Gastroesophageal sphincter (tissue), 4 donors: ENCODE data around the gene PDXK. TPM values are rescaled to one million over a fixed set of nuclear protein-coding genes. Genes with fewer than 3 reads are reported as not detected.
A peak's percentile ranks its signal among the peaks of the same experiment; 100 is the strongest.

ENCODE experiments used
- ATAC-seq: fragments of 150-250 bp; one replicate; pipeline ENCODE4 v1.9.1; 2016; ENCODE audit warnings: mild to moderate bottlenecking, moderate library complexity
- H3K27ac ChIP-seq, 4 donors: fragments of 200-600 bp; sonication (generic) in 3 of 4; 1 replicate in 3 of 4; 2 replicates in 1 of 4; pipeline ENCODE4 v1.5.1; 2016 to 2019
- H3K27me3 ChIP-seq: fragments of 200-600 bp; sonication (generic); one replicate; pipeline ENCODE4 v1.5.1; 2019
- H3K36me3 ChIP-seq, 2 donors: fragments of 200-600 bp; sonication (generic); one replicate each; pipeline ENCODE4 v1.5.1; 2019; ENCODE audit warnings: control low read depth in 1 of 2
- H3K4me1 ChIP-seq, 3 donors: fragments of 200-600 bp; sonication (generic); 1 replicate in 2 of 3; 2 replicates in 1 of 3; pipeline ENCODE4 v1.5.1; 2016 to 2019; ENCODE audit warnings: control low read depth in 2 of 3
- H3K4me3 ChIP-seq, 2 donors: fragments of 200-600 bp; sonication (generic); one replicate each; pipeline ENCODE4 v1.5.1; 2019; ENCODE audit warnings: mild to moderate bottlenecking in 1 of 2, moderate library complexity in 1 of 2
- H3K9me3 ChIP-seq, 3 donors: fragments of 200-600 bp; sonication (generic); one replicate each; pipeline ENCODE4 v1.5.1; 2017 to 2019; ENCODE audit warnings: control low read depth in 2 of 3
- EP300 ChIP-seq: sonication (generic); formaldehyde crosslinking; IDR thresholded peaks from one replicate; pipeline ENCODE4 v1.6.1; 2017; ENCODE audit warnings: antibody characterized with exemption, mild to moderate bottlenecking
- POLR2A ChIP-seq, 2 donors: fragments of 450-650 bp; IDR thresholded peaks; one replicate each; pipeline ENCODE4 v1.6.1; 2017; ENCODE audit warnings: antibody characterized with exemption in 2 of 2, mild to moderate bottlenecking in 2 of 2, moderate library complexity in 1 of 2
- POLR2AphosphoS5 ChIP-seq: sonication (generic); formaldehyde crosslinking; IDR thresholded peaks from one replicate; pipeline ENCODE4 v1.6.1; 2017; ENCODE audit warnings: antibody characterized with exemption
- WGBS, 2 donors: methylation state at CpG; one replicate each; pipeline ENCODE4 v1.1.5; 2018; ENCODE audit warnings: low coverage in 1 of 2; 5-methylcytosine and 5-hydroxymethylcytosine counted together
- total RNA-seq, 4 donors: library from RNA; depleted of rRNA; stranded (reverse); fragments of >200 nt; gene quantifications; one replicate each; pipeline ENCODE4 v1.1.0, GENCODE V29; 2016
- TF ChIP-seq, protein P1 (sequence below), 4 experiments: fragments of 200-600 bp in 2 of 4; fragments of 450-650 bp in 2 of 4; sonication (generic) in 1 of 4; IDR thresholded peaks; one replicate each; pipeline ENCODE4 v1.5.1; 2017 to 2019; ENCODE audit warnings: antibody characterized with exemption in 4 of 4, mild to moderate bottlenecking in 2 of 4, moderate library complexity in 2 of 4

The PDXK gene
- total RNA-seq, 4 donors from 2014 or later, result 24.4 to 42.2 (median 33.0) TPM

DNA sequence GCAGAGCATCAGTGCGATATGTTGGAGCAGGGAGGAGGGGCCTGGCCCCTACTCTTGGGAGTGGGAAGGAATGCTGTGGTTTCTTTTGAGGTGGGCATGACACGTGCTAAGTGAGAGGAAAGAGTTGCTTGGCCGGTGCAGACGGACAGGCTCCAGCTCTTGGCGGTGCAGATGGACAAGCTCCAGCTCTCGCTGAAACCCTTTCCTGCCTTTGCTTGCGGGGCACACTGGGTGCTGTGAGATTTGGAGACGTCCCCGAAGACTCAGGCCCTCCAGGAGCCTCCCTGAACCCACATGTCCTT is 15.9 kb downstream of the PDXK start:
- Histone ChIP-seq H3K9me3 (no peaks in the 10 kb centered on the region), H3K27me3 (no peaks in the 10 kb centered on the region), H3K27ac (peak overlapping the region in 3 of 4 donors; percentile 14 to 77 (median 48)), H3K4me1 (peaks cover 0 to 54% (median 21%) of the 10 kb centered on the region in 3 donors), H3K4me3 (peak overlapping the region in 1 of 2 donors; percentile 10), H3K36me3 (peaks cover 0 to 34% of the 10 kb centered on the region in 2 donors)
- 53 to 70% methylated on average over 2 to 3 of the region's 9 CpGs for WGBS, 2 donors
- TF ChIP-seq EP300, result no peak
- no peak for TF ChIP-seq POLR2A (IDR thresholded peaks at IDR 0.05)
- TF ChIP-seq POLR2AphosphoS5, result no peak
- TF ChIP-seq, protein P1, sequence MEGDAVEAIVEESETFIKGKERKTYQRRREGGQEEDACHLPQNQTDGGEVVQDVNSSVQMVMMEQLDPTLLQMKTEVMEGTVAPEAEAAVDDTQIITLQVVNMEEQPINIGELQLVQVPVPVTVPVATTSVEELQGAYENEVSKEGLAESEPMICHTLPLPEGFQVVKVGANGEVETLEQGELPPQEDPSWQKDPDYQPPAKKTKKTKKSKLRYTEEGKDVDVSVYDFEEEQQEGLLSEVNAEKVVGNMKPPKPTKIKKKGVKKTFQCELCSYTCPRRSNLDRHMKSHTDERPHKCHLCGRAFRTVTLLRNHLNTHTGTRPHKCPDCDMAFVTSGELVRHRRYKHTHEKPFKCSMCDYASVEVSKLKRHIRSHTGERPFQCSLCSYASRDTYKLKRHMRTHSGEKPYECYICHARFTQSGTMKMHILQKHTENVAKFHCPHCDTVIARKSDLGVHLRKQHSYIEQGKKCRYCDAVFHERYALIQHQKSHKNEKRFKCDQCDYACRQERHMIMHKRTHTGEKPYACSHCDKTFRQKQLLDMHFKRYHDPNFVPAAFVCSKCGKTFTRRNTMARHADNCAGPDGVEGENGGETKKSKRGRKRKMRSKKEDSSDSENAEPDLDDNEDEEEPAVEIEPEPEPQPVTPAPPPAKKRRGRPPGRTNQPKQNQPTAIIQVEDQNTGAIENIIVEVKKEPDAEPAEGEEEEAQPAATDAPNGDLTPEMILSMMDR (IDR thresholded peaks at IDR 0.05), result no peak
- ATAC-seq, result peak; percentile 41

DNA sequence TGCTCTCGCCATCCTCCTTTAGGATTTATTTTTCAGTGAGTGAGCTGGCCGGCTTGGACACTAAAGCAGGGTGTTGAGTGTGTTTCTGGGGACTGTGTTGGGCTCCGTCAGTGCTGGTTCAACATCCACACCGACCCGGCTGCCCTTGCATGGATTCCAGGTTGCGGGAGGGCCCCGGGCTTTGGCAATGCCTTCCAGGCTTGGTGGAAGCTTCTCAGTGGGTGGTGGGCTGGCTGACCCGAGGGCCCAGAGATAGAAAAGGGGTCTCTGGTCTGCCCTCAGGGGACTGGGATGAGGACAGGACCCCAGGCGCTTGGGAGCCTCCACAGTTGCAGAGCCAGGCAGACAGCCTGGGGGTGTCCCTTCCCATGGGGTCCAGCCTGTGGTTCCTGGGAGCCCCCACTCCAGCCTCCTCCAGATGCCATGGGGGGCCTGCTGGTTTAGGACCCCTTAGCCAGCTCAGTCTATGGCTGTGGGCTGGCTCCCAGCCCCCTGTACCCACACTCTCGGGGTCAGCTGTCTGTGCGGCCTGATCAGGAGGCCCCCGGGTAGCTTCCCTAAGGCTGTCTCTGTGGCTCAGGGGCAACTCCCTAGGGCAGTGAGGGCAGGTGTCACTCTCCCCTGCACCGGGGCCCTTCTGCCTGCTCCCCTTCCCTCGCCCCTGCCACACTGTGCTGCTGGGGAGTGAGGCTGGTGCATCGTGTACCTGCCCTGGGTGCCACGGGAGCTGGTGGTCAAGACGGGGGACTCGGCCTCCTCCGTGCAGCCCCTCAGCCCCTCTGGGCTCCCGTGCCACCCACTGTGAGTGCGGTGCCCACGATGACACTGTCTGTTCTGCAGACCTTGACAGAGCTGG is 16.5 kb downstream of the PDXK start:
- peak; percentile 1 for ATAC-seq
- no peaks in the 10 kb centered on the region for H3K27me3 ChIP-seq
- H3K36me3 ChIP-seq, result peaks cover 0 to 34% of the 10 kb centered on the region in 2 donors
- 91% methylated on average over 7 of the region's 22 CpGs; no CpG with 5 or more reads in 1 of the 2 donors for WGBS, 2 donors
- TF ChIP-seq EP300, result no peak
- TF ChIP-seq POLR2A (IDR thresholded peaks at IDR 0.05), result no peak
- no peak for TF ChIP-seq POLR2AphosphoS5
- TF ChIP-seq, protein P1 (IDR thresholded peaks at IDR 0.05), result no peak
- peak overlapping the region in 1 of 2 donors; percentile 10 for H3K4me3 ChIP-seq
- no peaks in the 10 kb centered on the region for H3K9me3 ChIP-seq
- peaks cover 0 to 54% (median 21%) of the 10 kb centered on the region in 3 donors for H3K4me1 ChIP-seq
- peak overlapping the region in 3 of 4 donors; percentile 14 to 77 (median 48) for H3K27ac ChIP-seq

DNA sequence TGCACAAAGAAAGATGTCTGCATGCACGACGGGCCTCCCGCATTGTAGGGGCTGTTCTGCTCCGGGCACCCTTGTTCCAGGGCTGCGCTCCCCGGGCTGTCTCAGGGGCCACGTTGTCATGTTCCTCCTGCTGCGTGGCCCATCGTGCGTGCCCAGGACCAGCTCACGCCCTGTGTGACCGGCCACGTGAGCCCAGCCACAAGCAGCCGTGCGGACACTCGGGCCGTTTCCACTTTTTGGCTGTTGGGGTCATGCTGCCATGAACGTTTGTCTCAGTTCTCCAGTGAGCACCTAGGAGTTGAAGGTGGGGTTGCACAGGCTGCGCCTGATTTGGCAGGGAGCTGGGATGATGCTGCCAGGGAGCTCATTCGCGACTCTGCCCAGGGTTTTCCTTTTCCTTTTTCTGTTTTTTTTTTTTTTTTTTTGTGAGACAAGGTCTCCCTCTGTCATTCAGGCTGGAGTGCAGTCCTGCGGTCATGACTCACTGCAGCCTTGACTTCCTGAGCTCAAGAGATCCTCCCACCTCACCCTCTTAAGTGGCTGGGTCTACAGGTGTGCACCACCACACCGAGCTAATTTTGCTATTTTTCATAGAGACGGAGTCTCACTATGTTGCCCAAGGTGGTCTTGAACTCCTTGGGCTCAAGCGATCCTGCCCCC is 17.4 kb downstream of the PDXK start:
- H3K9me3 ChIP-seq, result no peaks in the 10 kb centered on the region
- peaks cover 0 to 34% of the 10 kb centered on the region in 2 donors for H3K36me3 ChIP-seq
- WGBS, 2 donors, result 74 to 89% methylated on average over 6 to 7 of the region's 25 CpGs
- no peak overlapping the region for H3K4me3 ChIP-seq
- H3K27ac ChIP-seq, result no peak overlapping the region
- peaks cover 0 to 53% (median 21%) of the 10 kb centered on the region in 3 donors for H3K4me1 ChIP-seq
- ATAC-seq, result no peak
- TF ChIP-seq, protein P1 (IDR thresholded peaks at IDR 0.05), result no peak
- TF ChIP-seq EP300, result no peak
- no peak for TF ChIP-seq POLR2A (IDR thresholded peaks at IDR 0.05)
- no peak for TF ChIP-seq POLR2AphosphoS5
- H3K27me3 ChIP-seq, result no peaks in the 10 kb centered on the region

DNA sequence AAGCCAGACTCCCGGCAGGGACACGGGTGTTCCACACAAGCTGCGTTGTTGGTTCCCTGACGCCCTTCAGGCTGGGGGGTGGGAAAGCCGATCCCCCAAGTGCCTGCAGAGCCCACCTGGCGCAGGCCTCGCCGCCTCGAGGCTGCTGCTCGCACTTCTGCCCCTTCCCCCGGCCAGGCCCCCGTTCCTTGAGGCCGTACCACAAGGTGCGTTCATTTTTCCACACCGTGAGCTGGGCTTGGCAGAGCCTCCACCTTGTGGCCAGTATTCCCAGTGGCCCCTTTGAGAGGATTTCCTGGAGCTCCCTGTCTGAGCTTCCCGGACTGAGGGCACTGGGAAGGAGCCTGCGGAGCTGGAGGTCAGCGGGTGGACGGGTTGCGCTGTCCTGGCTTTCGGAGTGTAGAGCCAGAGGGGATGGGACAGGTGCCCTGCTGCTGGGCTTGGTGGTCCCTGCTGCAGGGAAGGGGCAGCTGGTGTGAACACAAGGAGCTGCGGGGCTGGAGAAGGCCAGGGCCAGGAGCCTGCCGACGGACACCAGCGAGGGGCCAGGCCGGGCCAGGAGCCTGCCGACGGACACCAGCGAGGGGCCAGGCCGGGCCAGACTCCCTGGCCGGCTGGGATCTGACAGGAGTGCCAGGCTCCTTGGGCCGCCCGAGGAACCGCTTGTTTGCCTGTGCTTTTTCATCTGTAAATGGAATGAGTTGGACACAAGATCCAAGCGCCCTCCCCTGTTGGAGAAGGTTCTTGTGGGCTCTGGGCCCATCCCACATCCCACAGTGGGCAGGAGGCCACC is 18.4 kb downstream of the PDXK start:
- no peak overlapping the region for H3K27ac ChIP-seq
- H3K4me1 ChIP-seq, result peaks cover 0 to 43% (median 14%) of the 10 kb centered on the region in 3 donors
- no peak for TF ChIP-seq POLR2A (IDR thresholded peaks at IDR 0.05)
- TF ChIP-seq, protein P1 (IDR thresholded peaks at IDR 0.05), result no peak
- no peak for TF ChIP-seq EP300
- TF ChIP-seq POLR2AphosphoS5, result no peak
- no peak overlapping the region for H3K4me3 ChIP-seq
- no peak for ATAC-seq
- H3K36me3 ChIP-seq, result peaks cover 0 to 43% of the 10 kb centered on the region in 2 donors
- no peaks in the 10 kb centered on the region for H3K27me3 ChIP-seq
- no peaks in the 10 kb centered on the region for H3K9me3 ChIP-seq
- WGBS, 2 donors, result 86% methylated on average over 10 of the region's 35 CpGs; no CpG with 5 or more reads in 1 of the 2 donors
